ENCODE data around the gene RSKR.
"Not testable (repeated sequence)": the region's sequence is repeated elsewhere in the genome, so short reads cannot be mapped to it uniquely, and the experiment has no call there.

The RSKR gene

GRCh38 chr17:28612531-28612930, 1.5 kb downstream of the RSKR start:
- Histone ChIP-seq H3K4me2 (ENCODE audit: insufficient read depth, low read length) (no peak overlapping the region), H3K4me3 (ENCODE audit: low read depth in 1 of 2, low read length in 2 of 2) (no peak overlapping the region), H3K27me3 (ENCODE audit: insufficient read depth, low read length, poor library complexity) (no peaks in the 10 kb centered on the region), H3K4me1 (ENCODE audit: insufficient read depth, low read length) (no peaks in the 10 kb centered on the region), H3K36me3 (ENCODE audit: insufficient read depth, low read length) (peaks cover 68% of the 10 kb centered on the region), H3K9ac (ENCODE audit: low read depth, low read length) (no peak overlapping the region), H3K9me3 (ENCODE audit: insufficient read depth, low read length, severe bottlenecking) (no peaks in the 10 kb centered on the region), H3K27ac (ENCODE audit: low read length) (no peak overlapping the region), H4K20me1 (ENCODE audit: insufficient read depth, low read length) (peaks cover 5% of the 10 kb centered on the region; the same call in 1 of the 2 replicates), H2AFZ (ENCODE audit: low read depth, low read length) (no peak overlapping the region), H3K79me2 (ENCODE audit: insufficient read depth, low read length) (no peaks in the 10 kb centered on the region)
- ATAC-seq (ENCODE audit: insufficient read depth, low read depth) (no peak), DNase-seq (no peak)
- TF ChIP-seq CTCF (IDR thresholded peaks at IDR 0.05; ENCODE audit: borderline replicate concordance, extremely low read depth, low read length, poor library complexity, severe bottlenecking) = no peak
- no peak for TF ChIP-seq EZH2 (IDR thresholded peaks at IDR 0.05; ENCODE audit: borderline replicate concordance, low read depth, low read length, severe bottlenecking)

GRCh38 chr17:28610376-28610775, 3.6 kb downstream of the RSKR start:
- TF ChIP-seq EZH2 (IDR thresholded peaks at IDR 0.05; ENCODE audit: borderline replicate concordance, low read depth, low read length, severe bottlenecking) (no peak), CTCF (IDR thresholded peaks at IDR 0.05; ENCODE audit: borderline replicate concordance, extremely low read depth, low read length, poor library complexity, severe bottlenecking) (no peak)
- no peak overlapping the region for H3K4me2 ChIP-seq (ENCODE audit: insufficient read depth, low read length)

GRCh38 chr17:28604031-28604430, 10.0 kb downstream of the RSKR start:
- H3K4me3 ChIP-seq (ENCODE audit: low read depth in 1 of 2, low read length in 2 of 2); H3K9ac ChIP-seq (ENCODE audit: low read depth, low read length); H3K36me3 ChIP-seq (ENCODE audit: insufficient read depth, low read length); DNase-seq; H3K27me3 ChIP-seq (ENCODE audit: insufficient read depth, low read length, poor library complexity); H4K20me1 ChIP-seq (ENCODE audit: insufficient read depth, low read length); H3K9me3 ChIP-seq (ENCODE audit: insufficient read depth, low read length, severe bottlenecking); ATAC-seq (ENCODE audit: insufficient read depth, low read depth); H2AFZ ChIP-seq (ENCODE audit: low read depth, low read length); H3K27ac ChIP-seq (ENCODE audit: low read length); H3K79me2 ChIP-seq (ENCODE audit: insufficient read depth, low read length); H3K4me2 ChIP-seq (ENCODE audit: insufficient read depth, low read length): not testable (repeated sequence)
- H3K4me1 ChIP-seq (ENCODE audit: insufficient read depth, low read length) = peaks cover 14% of the 10 kb centered on the region

More at GRCh38 chr17:28610376-28610775, 3.6 kb downstream of the RSKR start:
- H3K27me3 ChIP-seq (ENCODE audit: insufficient read depth, low read length, poor library complexity) = no peaks in the 10 kb centered on the region
- no peak overlapping the region for H3K4me3 ChIP-seq (ENCODE audit: low read depth in 1 of 2, low read length in 2 of 2)
- no peaks in the 10 kb centered on the region for H3K9me3 ChIP-seq (ENCODE audit: insufficient read depth, low read length, severe bottlenecking)
- H3K36me3 ChIP-seq (ENCODE audit: insufficient read depth, low read length) = peaks cover 46% of the 10 kb centered on the region
- H2AFZ ChIP-seq (ENCODE audit: low read depth, low read length) = no peak overlapping the region
- no peak overlapping the region for H3K9ac ChIP-seq (ENCODE audit: low read depth, low read length)
- no peaks in the 10 kb centered on the region for H3K4me1 ChIP-seq (ENCODE audit: insufficient read depth, low read length)
- H3K79me2 ChIP-seq (ENCODE audit: insufficient read depth, low read length) = no peaks in the 10 kb centered on the region
- DNase-seq (no peak), ATAC-seq (ENCODE audit: insufficient read depth, low read depth) (no peak)
- H4K20me1 ChIP-seq (ENCODE audit: insufficient read depth, low read length) = peaks cover 5% of the 10 kb centered on the region; the same call in 1 of the 2 replicates
- H3K27ac ChIP-seq (ENCODE audit: low read length) = no peak overlapping the region

GRCh38 chr17:28599311-28600184, 14.4 kb downstream of the RSKR start:
- Histone ChIP-seq H3K9me3 (ENCODE audit: insufficient read depth, low read length, severe bottlenecking) (no peaks in the 10 kb centered on the region), H3K4me2 (ENCODE audit: insufficient read depth, low read length) (peak overlapping the region; percentile 78), H3K27ac (ENCODE audit: low read length) (peak overlapping the region; percentile 86), H2AFZ (ENCODE audit: low read depth, low read length) (peak overlapping the region; percentile 97), H3K27me3 (ENCODE audit: insufficient read depth, low read length, poor library complexity) (no peaks in the 10 kb centered on the region), H4K20me1 (ENCODE audit: insufficient read depth, low read length) (no peaks in the 10 kb centered on the region), H3K4me1 (ENCODE audit: insufficient read depth, low read length) (peaks cover 36% of the 10 kb centered on the region), H3K79me2 (ENCODE audit: insufficient read depth, low read length) (peaks cover 35% of the 10 kb centered on the region), H3K36me3 (ENCODE audit: insufficient read depth, low read length) (peaks cover 27% of the 10 kb centered on the region), H3K4me3 (ENCODE audit: low read depth in 1 of 2, low read length in 2 of 2) (peak overlapping the region; percentile 84 to 96), H3K9ac (ENCODE audit: low read depth, low read length) (peak overlapping the region; percentile 93)
- DNase-seq = peak; percentile 47
- peak; percentile 52 for ATAC-seq (ENCODE audit: insufficient read depth, low read depth)
- TF ChIP-seq CTCF (IDR thresholded peaks at IDR 0.05; ENCODE audit: borderline replicate concordance, extremely low read depth, low read length, poor library complexity, severe bottlenecking) = peak; percentile 1
- TF ChIP-seq EZH2 (IDR thresholded peaks at IDR 0.05; ENCODE audit: borderline replicate concordance, low read depth, low read length, severe bottlenecking) = no peak

Data from DND-41 (cell line).